ENCODE results near the gene ADAMTS4.

ADAMTS4 gene

DNA sequence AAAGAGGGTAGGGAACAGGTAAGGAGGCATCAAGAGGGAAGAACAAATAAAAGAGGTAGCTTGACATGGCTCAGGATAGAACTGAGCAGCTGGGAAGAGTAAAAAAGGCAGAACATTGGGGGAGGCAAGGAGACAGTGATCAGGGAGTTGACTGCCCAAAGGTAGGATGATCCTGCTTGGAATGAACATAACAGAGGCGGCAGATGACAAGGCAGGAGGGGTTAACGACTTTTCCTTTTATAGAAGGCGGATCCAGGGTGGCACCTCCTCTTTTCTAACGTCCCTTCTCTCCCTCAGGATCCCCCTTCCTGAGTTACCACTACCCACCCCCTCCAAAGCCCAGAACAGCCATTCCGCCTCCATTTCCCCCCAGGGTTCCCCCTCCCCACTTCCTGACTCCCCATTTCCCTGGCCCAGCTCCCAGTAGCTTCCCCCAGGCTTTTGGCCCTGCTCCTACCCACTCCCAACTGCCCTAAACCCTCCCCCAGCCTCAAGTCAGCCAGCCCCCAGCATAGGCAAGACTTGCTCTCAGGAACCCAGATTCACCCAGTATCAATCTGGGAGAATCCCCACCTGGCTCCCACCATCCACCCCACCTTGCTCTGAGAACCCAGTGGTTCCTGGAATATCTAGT, 769 bp upstream of the ADAMTS4 start:
- DNase-seq (ENCODE audit: insufficient read length, low spot score) (no peak), FAIRE-seq (no peak)
- TF ChIP-seq, protein P1, sequence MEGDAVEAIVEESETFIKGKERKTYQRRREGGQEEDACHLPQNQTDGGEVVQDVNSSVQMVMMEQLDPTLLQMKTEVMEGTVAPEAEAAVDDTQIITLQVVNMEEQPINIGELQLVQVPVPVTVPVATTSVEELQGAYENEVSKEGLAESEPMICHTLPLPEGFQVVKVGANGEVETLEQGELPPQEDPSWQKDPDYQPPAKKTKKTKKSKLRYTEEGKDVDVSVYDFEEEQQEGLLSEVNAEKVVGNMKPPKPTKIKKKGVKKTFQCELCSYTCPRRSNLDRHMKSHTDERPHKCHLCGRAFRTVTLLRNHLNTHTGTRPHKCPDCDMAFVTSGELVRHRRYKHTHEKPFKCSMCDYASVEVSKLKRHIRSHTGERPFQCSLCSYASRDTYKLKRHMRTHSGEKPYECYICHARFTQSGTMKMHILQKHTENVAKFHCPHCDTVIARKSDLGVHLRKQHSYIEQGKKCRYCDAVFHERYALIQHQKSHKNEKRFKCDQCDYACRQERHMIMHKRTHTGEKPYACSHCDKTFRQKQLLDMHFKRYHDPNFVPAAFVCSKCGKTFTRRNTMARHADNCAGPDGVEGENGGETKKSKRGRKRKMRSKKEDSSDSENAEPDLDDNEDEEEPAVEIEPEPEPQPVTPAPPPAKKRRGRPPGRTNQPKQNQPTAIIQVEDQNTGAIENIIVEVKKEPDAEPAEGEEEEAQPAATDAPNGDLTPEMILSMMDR (IDR thresholded peaks at IDR 0.05; ENCODE audit: insufficient read depth, missing control alignments), result no peak

DNA sequence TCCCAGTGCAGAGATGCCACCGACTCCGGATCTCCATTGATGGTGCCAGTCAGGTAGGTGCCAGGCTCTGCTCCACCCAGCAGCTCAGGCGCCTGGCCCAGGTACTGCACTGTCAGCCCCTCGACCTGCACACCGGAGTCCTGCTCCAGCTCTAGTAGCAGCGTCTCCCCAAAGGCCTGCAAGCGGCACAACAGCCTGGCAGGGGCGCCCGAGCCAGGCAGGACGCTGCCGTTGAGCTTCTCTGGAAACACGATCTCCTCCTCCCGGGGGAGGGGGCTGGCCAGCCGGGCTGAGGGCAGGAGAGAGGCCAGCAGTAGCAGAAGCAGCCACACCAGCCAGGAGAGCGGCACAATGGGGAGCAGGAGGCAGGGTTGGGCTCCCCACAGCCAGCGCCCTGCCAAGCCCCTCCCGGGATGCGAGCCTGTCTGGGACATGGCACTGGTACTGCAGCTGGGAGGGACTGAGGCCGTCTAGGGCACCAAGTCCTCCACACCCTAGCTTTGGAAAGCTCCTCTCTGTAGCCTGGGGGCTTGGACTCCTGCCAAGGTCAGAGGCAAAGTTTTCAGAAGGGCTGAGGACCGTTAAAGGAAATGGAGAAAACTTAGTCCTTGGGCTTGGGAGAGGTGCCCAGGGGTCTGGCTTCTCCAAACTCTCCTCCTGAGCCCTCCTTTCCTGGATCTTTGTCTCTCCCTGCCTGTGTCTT, 509 bp downstream of the ADAMTS4 start:
- DNase-seq (ENCODE audit: insufficient read length, low spot score) (no peak), FAIRE-seq (no peak)
- TF ChIP-seq, protein P1 (IDR thresholded peaks at IDR 0.05; ENCODE audit: insufficient read depth, missing control alignments), result no peak

- TF ChIP-seq, protein P1 (IDR thresholded peaks at IDR 0.05; ENCODE audit: insufficient read depth, missing control alignments), result no peak
- DNase-seq (ENCODE audit: insufficient read length, low spot score) (no peak), FAIRE-seq (no peak)
Observed at GRCh38 chr1:161197560-161198193, 1.2 kb downstream of the ADAMTS4 start.

DNA sequence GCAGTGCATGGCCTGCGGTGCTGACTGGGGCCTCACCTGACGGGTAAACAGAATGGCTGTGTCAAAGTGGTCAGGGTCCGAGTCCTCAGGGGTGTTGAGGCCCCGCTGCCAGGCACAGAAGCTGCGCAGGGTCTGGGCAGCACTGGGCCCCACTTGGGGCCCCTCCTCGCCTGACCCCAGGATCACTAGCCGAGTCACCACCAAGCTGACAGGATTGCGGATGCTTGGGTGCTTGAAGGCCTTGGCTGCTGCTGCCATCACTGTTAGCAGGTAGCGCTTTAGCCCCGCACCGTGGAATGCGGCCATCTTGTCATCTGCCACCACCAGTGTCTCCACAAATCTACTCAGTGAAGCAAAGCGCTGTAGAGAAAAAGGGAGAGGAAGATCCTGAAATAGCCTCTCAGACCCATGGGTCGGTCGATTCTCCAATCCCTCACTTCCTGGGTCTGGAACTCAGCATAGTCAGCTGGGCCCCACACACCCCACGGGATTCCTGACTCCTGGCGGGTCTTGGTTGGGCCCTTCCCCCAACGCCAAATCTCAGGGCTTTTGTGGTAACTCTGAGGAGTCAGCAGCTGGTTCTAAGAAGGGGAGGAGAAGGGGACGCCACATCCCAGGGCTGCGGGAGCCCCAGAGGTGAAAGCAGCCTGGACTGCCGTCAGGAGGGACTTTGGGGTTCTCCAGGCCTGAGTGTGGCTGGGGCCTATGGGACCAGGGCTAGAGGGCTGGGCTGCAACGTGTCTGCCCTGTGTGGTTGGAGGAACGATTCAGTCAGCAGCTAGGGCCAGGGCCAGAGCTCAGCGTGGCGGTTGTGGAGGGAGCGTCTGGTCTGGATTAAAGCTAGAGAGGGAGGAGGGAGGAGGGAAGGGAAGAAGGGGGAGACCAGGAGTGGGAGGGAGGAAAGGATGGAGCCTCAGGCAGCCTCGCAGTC, 2.1 kb downstream of the ADAMTS4 start:
- DNase-seq (ENCODE audit: insufficient read length, low spot score) (peak; percentile 85), FAIRE-seq (peak; percentile 56)
- TF ChIP-seq, protein P1 (IDR thresholded peaks at IDR 0.05; ENCODE audit: insufficient read depth, missing control alignments), result no peak

GRCh38 chr1:161196111-161196510, 2.7 kb downstream of the ADAMTS4 start:
- TF ChIP-seq, protein P1 (IDR thresholded peaks at IDR 0.05; ENCODE audit: insufficient read depth, missing control alignments), result no peak
- DNase-seq (ENCODE audit: insufficient read length, low spot score), result no peak
- no peak for FAIRE-seq

GRCh38 chr1:161195171-161195570, 3.7 kb downstream of the ADAMTS4 start:
- TF ChIP-seq, protein P1 (IDR thresholded peaks at IDR 0.05; ENCODE audit: insufficient read depth, missing control alignments), result no peak
- DNase-seq (ENCODE audit: insufficient read length, low spot score) (no peak), FAIRE-seq (no peak)
